ENCODE data around the gene RPUSD4. TPM values are rescaled to one million over a fixed set of nuclear protein-coding genes. Genes with fewer than 3 reads are reported as not detected.

RPUSD4 gene
- polyA plus RNA-seq, 3 donors = 16.3 to 25.7 (median 23.7) TPM

Other genes starting within 250 kb of the RPUSD4 start
- gene CDON, start 148.8 kb downstream of the RPUSD4 start, polyA plus RNA-seq = 1 to 10 TPM; 1.3 to 7.3 (median 4.2) TPM
- gene FAM118B, start 132 bp upstream of the RPUSD4 start, polyA plus RNA-seq = 10 to 100 TPM in 2 of 3 donors, 1 to 10 TPM in 1; 3.5 to 11.5 (median 10.3) TPM
- gene SRPRA, start 57.2 kb upstream of the RPUSD4 start, polyA plus RNA-seq = 100 to 1,000 TPM in 1 of 3 donors, 10 to 100 TPM in 2; 30.4 to 127 (median 85.5) TPM
- gene FOXRED1, start 57.5 kb upstream of the RPUSD4 start, polyA plus RNA-seq = 10 to 100 TPM; 10.4 to 27.7 (median 24.5) TPM
- 1 to 10 TPM; 5.2 to 6.5 (median 5.9) TPM for gene TIRAP, start 71.4 kb upstream of the RPUSD4 start, polyA plus RNA-seq
- gene DCPS, start 92.4 kb upstream of the RPUSD4 start, polyA plus RNA-seq = 10 to 100 TPM; 13.5 to 17.4 (median 15.8) TPM
- 10 to 100 TPM in 2 of 3 donors, 1 to 10 TPM in 1; 7.5 to 42.1 (median 20.8) TPM for gene ST3GAL4, start 144.0 kb upstream of the RPUSD4 start, polyA plus RNA-seq